HG03460 (cell line): ENCODE measurements around the gene SAPCD2.

Experiments used
- ATAC-seq: cut with Tn5 transposase; IDR thresholded peaks from one replicate; pipeline ENCODE4 v1.9.1; 2021; ENCODE audit not compliant: unreplicated experiment

Gene SAPCD2

DNA sequence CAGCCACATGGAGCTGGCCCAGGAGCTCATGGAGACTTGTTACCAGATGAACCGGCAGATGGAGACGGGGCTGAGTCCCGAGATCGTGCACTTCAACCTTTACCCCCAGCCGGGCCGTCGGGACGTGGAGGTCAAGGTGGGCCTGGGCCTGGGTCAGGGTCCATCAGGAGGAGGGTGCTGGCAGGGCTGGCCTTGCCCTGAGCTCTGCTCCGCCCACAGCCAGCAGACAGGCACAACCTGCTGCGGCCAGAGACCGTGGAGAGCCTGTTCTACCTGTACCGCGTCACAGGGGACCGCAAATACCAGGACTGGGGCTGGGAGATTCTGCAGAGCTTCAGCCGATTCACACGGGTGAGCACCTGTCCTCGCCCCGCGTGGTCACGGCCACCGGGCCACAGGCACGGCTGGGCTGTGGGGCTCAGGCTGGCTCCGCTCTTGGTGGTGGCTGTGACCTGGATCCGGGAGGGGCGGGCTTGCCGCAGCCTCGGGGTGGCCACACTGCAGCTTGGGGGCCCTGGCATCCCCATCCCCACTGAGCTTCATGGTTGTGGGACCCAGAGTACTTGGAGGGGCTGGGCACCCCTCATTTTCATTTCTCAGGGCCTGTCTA is 37.1 kb upstream of the SAPCD2 start:
- ATAC-seq = no peak

DNA sequence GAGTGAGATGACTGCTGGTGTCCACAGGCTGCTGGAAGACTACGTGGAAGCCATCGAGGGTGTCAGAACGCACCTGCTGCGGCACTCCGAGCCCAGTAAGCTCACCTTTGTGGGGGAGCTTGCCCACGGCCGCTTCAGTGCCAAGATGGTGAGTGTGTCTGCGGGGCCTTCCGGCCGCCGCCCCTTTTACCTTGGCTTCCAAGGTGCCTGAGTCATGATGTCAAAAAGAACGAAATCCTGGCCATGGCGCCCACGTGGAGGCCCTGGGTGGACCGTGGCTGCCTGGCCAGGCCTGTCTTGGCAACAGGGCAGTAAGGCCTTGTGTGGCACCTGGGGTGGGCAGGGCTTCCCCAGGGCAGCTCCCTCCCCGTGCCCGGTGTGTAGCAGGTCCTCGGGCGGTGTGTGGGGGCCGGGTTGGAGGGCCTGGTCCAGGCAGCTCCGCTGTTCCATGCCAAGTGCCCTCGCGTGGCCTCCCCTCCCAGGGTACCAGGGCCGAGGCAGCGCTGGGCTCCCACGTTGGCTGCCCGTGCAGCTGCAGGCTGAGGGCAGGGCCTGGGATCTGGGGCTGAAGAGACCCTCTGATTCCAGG is 36.4 kb upstream of the SAPCD2 start:
- ATAC-seq = no peak

DNA sequence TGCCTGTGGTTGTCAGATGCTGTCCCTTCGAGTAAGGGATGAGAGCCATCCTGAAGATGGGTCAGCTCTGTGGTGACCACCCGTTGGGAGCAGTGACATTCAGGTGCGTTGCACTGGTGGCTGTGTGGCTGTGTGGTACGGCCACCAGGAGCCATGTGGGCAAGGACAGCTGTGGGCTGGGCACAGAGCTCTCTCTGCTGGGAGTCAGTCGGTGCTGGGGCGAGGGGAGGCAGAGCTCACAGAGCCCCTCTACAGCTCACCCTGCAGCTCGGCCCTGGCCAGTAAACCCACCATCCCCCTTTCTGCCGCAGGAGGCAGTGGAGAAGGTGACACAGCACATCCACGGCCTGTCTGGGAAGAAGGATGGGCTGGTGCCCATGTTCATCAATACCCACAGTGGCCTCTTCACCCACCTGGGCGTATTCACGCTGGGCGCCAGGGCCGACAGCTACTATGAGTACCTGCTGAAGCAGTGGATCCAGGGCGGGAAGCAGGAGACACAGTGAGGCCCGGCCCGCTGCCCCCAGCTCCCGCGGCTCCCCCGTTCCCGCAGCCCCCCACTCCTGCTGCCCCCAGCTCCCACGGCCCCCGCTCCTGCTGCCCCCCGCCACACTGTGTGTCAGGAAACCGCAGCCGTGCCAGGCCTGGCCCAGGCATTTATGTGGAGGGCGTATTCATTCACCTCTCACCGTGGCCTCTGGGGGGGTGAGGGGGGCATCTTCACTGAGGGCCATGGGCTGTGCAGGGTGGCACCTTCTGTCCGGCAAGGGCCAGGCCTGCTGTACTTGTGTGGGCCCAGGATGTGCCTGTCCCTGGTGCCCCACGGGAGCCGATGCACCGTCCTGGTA is 35.7 kb upstream of the SAPCD2 start:
- ATAC-seq = no peak

DNA sequence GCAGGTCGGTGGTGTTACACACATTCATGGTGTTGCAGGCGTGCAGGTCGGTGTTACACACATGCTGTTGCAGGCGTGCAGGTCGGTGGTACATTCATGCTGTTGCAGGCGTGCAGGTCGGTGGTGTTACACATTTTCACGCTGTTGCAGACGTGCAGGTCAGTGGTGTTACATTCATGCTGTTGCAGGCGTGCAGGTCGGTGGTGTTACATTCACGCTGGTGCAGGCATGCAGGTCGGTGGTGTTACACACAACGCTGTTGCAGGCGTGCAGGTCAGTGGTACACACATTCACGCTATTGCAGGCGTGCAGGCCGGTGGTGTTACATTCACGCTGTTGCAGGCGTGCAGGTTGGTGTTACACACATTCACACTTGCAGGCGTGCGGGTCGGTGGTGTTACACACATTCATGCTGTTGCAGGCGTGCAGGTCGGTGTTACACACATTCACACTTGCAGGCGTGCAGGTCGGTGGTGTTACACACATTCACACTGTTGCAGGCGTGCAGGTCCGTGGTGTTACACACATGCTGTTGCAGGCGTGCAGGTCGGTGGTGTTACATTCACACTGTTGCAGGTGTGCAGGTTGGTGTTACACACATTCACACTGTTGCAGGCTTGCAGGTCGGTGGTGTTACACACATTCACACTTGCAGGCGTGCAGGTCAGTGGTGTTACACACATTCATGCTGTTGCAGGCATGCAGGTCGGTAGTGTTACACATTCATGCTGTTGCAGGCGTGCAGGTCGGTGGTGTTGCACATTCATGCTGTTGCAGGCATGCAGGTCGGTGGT is 33.0 kb upstream of the SAPCD2 start:
- ATAC-seq = no peak

DNA sequence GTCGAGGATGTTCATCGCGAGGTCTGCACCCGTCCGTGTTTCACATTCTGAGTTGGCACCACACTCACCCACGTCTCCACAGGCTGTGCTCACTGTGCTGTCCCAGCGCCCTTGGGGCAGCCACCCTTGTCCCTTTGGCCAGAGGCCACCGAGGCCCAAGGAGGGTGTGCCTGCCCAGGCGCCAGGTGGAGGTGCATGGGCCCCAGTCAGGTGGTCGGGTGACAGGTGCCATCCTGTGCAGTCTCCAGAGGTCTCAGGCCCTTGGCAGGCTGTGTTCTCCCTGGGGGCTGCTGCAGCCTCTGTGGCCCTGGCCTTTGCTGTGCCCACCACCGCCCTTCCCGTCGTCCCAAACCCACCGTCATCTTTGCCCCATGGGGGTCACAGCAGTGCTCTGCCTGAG is 28.9 kb upstream of the SAPCD2 start:
- ATAC-seq = no peak

DNA sequence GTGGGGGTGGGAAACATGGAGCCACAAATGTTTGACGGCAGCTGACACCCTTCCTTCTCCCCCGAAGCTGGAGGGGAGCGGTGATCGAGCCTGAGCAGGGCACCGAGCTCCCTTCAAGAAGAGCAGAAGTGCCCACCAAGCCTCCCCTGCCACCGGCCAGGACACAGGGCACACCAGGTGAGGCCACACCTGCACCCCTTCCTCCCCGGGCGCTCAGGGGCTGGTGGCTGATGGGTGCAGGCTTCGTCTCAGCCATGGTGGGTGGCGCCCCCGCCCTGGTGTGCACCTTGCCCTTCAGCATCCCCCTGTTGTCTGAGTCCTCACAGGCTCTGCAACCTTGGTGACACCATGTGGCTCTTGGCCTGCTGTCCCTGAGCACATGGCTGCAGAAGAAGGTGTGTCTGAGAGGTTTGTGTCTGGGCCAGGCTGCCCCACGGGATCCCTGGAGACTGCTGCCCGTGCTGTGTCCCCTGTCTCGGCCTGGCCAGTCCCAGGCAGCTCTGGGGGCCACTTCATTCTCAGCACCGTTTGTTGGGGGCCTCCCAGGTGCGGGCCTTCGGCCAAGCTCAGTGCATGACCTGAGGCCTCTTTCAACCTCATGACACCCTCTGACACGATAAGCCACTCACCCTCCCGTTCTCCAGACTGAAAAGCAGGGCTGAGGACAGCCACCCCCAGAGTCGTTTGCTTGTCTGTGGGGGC is 27.6 kb upstream of the SAPCD2 start:
- no peak for ATAC-seq

DNA sequence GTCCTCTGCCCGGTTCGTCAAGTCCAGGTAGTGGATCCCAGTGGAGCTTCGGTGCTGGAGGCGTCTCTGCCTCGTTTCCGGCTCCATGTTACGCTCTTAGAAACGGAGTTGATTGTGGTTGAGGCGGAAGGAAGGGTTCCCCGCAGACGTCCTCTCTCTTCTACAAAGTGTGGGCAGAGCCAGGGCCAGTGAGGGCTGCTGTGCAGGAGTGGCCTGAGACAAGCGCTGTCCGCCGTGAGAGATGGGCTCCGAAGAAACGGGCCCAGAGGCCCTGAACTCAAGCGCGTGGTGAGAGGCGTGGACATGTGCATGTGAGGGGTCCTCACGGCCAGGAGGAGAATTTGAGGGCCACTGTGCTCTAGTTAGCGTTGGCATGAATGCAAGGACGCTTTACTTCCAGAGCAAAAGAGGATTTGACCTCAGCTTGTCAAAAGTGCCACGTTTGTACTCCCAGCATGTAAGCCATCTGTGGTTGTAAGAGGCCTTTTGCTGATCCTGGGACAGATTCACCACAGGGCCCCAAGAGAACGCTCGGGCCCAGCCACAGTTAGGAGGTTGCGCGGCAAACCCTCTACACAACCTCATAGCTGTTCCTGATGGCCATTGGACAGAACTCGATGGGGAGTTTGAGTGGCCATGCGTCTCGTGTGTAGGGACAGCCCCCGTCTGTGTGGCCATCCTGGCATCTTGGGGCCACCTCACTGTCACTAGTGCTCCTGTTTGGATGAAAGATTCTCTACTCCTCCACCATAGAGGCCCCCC is 26.6 kb upstream of the SAPCD2 start:
- ATAC-seq = no peak

DNA sequence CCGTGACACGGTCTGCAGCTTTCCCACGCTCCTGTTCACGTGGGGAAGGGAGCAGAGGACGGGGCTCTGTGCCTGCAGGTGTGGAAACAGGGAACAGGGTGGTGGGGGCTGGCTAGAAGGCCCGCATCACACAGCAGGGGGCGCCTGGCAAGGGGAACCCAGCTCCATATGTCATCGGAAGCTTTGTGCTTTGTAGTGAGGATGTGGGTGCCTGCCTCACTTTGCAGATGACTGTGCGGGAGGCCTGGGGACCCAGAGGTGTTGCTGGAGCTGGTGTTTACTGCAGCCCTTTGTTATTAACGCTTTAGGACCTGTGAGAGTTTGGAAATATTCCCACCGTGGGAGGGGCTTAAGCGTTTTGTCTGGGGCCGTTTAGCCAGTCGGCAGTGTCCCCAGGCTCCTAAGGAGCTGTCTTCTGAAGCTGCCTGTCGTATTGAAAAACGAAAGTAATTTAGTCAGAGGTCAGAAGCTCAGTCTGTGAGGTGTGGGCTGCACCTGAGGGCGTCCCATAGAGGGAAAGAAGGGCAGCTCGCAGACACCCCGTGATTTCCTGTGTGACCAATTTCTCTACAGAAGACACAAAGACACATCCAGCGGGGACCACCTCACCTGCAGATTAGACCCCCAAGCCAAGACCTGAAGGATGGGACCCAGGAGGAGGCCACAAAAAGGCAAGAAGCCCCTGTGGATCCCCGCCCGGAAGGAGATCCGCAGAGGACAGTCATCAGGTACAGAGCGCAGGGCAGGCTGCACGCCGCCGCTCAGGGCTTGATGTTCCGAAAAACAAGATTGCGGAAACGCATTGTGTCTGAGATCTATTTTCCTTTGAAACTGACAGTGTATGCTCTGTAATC is 25.5 kb upstream of the SAPCD2 start:
- ATAC-seq = no peak

DNA sequence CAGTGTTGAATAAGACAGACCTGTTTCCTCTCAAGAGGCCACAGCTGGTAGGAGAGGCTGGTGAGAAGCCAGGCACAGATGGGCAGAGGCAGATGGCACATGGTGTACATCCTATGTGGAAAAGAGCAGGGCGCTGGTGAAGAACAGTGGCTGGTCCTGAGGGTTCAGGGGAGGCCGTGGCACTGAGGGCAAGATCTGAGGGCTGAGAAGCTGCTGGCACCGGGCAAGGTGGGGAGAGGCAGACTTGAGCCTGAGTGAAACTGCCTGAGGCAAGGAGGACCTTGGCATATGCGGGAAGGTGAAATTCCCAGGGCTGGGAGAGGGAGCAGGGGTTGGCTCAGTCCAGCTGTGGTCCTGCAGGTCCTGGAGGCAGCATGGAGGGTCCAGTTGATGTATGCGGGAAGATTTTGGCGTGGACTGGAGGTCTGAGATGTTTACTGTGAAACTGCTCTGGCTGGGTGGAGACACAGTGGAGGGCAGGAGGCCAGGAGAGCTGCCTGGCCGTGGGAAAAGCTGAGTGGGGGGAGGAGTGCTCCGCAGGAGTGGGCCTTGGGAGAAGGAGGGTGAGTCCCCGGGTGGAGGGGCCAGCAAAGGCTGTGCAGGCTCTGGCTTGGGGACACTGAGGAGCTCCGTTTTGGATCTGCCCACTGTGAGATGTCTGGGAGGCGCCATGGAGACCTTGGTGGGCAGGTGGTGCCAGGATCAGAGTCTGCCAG is 19.0 kb upstream of the SAPCD2 start:
- ATAC-seq = no peak

DNA sequence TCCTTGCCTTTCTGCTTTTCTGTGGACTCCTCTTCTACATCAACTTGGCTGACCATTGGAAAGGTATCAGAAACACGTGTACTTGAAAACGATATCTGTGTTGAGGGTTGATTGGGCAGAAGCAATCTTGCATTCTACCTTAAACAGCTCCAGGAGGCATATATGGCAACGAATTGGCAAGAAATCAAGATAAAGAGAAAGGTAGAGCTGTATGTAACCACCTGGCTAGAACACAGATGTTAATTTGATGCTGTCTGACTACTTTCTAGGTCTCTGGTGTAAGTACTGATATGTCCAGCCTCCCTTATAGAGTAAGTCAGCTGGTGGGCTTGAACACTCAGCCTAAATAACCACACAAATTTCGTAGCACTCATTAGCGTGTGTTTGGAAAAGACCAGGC is 17.8 kb upstream of the SAPCD2 start:
- no peak for ATAC-seq

DNA sequence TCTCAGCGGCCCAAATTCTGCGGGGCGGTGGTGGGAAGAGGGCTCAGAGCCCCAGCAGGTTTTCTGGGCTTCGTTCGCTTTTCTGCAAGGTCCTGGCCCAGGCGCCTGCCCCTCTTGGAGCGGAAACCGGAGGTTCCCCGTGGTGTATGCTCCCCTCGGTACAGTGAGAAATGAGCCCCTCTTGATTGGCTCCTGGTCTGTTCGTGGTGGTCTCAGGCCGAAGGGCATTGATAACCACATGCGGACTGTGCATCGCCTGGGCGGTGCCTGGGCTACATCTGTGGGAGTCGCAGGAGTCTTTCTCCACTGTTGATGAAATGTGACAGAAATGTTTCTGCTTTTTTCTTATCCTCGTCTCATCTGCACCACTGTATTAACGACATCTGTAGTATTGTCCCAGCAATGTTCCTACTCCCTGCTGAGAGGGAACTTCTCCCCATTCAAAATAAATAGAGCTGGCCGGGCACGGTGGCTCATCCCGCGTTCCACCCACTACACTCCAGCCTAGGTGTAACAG is 17.1 kb upstream of the SAPCD2 start:
- ATAC-seq = peak; percentile 2

DNA sequence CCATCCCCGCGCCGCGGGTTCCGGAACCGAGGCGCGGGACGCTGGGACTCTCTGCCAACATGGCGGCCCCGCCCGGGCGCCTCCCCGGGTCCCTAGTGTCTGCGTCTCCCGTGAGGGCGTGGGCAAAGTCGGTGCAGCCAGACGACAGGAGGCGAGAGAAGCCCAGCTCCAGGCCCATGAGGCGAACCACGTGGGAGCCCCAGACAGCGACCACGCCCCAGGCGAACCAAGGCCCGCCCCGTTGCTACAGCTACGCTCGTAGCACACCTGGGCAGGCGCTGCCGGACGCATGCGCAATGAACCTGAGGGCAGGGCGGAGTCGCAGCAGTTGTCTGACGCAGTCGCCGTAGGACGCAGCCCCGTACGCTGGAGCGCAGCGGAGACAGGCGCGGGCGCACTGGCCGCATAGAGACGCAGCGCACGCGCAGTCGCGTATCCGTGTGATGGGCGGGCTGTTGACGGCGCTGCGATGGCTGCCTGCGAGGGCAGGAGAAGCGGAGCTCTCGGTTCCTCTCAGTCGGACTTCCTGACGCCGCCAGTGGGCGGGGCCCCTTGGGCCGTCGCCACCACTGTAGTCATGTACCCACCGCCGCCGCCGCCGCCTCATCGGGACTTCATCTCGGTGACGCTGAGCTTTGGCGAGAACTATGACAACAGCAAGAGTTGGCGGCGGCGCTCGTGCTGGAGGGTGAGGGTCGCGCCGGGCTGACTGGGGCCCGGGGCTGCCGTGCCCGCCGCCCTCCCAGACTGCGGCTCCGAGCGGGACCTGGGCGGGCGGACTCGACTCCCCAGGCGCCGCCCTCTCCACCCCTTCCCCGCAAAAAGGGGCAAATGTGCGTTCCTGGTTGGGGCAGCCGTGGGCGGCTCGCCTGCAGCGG is 16.4 kb upstream of the SAPCD2 start, which contains the start of gene MAN1B1:
MAN1B1 (plus strand) TSS at position 455 of the 878 bp plus-strand sequence; CDS start at position 470, 15 bp downstream.
- ATAC-seq = peak; percentile 73

DNA sequence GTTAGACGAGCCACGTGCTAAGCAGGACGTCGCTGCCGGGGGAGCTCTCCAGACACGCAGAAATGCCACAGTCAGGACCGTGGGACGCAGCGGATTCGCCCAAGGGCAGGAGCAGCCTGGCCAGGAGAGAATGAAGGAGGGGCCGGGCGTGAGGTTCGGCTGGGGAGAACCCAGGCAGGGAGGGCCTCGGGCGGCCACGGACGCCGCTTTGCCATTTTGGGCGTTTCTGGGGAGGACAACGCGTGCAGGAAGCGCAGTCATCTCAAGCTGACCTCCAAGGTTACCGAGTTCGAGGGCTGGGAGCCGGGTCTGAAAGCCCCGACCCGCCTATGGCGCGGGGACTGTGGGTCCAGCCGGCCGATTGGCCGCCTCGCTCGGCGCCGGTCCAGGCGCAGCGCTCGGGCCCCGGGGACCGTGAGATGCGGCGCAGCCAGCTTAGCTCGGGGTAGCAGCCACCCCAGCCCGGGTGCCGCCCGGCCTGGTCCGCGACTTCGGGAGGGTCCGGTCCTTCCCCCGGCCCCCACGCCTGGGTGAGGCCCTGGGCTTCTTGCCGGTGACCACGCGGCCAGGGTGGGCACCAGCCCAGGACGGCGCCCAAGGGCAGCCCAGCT is 15.7 kb upstream of the SAPCD2 start:
- peak; percentile 1 for ATAC-seq

DNA sequence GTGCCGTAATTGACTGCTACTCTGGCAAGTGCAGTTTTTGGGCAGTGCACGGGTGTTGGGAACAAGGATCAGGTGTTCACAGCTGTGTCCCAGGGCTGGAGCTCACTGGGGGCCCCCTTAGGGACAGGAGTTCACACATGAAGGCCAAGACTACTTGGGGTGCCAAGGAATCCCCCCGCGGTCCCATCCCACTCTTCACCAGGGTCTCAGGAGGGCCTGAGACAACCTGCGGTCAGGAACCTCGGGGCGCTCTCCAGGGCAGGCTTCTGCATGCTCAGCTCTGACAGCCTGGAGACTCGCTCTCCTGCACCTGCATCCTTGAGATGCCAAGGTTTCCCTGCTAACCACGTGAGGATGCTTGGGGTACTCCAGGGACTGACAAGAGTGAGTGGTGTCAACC is 14.2 kb upstream of the SAPCD2 start:
- no peak for ATAC-seq

DNA sequence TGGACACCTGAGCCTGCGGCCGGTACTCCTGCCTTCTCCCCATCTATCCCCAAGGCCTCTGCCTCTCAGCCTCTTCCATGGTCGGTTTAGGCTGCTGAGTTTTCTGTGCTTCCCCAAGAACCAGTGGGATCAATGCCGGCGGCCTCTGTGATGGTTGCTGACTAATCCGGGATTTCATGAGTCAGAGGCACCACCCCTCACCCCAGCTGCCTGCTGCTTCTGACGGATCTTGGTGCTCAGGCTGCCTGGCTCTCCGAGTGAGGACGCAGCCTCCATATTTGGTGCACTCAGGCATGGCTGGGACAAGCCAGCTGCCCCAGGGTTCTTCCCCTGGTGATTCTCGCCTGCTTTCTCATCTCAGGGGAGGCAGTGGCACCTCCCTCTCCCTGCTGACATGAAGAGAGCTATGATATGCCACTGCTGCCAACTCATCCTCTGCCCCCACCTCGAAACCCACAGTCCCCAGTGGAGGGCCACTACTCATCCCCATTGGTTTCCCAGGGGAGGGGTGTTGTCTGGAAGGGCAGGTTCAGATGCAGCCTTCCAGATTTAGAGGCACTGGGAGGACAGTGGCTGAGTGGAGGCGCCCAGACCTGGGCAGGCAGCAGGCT is 13.1 kb upstream of the SAPCD2 start:
- no peak for ATAC-seq

DNA sequence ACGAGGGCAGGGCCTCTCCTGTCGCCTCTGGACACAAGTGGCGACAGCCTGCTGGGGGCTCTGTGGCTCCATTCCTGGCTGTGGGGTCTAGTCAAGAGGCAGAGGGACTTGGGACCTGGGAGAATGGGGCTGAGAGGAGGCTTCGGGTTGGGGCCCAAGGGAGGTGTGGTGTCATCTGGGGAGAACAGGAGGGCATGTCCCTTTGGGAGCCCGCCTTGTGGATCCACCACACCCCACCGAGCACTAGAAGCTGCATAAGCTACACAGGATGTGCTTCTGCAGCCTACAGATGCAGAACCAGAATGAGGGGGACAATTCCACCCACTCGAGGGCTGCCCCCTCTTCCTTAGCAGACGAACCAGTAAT is 12.6 kb upstream of the SAPCD2 start:
- ATAC-seq = no peak
